Ishikawa (cell line): Measurements from ENCODE around the gene ZBTB2.

ENCODE experiments used
- CEBPB ChIP-seq: IDR thresholded peaks from 2 replicates; pipeline ENCODE4 v1.6.1; 2012
- CREB1 ChIP-seq: IDR thresholded peaks from 2 replicates; pipeline ENCODE4 v1.6.1; 2012; ENCODE audit warnings: low read depth
- EGR1 ChIP-seq: IDR thresholded peaks from 2 replicates; pipeline ENCODE4 v1.6.1; 2012
- EP300 ChIP-seq: IDR thresholded peaks from 2 replicates; pipeline ENCODE4 v1.6.1; 2012; ENCODE audit warnings: borderline replicate concordance
- FOXM1 ChIP-seq: IDR thresholded peaks from 2 replicates; pipeline ENCODE4 v1.6.1; 2012; ENCODE audit warnings: low read depth, borderline replicate concordance
- NFIC ChIP-seq: IDR thresholded peaks from 2 replicates; pipeline ENCODE4 v1.6.1; 2012
- RAD21 ChIP-seq: IDR thresholded peaks from 2 replicates; pipeline ENCODE4 v1.6.1; 2012; ENCODE audit warnings: low read depth
- TAF1 ChIP-seq: IDR thresholded peaks from 2 replicates; pipeline ENCODE4 v1.6.1; 2012; ENCODE audit warnings: low read depth, mild to moderate bottlenecking
- TCF12 ChIP-seq: IDR thresholded peaks from 2 replicates; pipeline ENCODE4 v1.6.1; 2012; ENCODE audit warnings: low read depth
- TEAD4 ChIP-seq: IDR thresholded peaks from 2 replicates; pipeline ENCODE4 v1.6.1; 2012
- YY1 ChIP-seq: IDR thresholded peaks from 2 replicates; pipeline ENCODE4 v1.6.1; 2012; ENCODE audit warnings: low read depth
- ZBTB7A ChIP-seq: IDR thresholded peaks from 2 replicates; pipeline ENCODE4 v1.6.1; 2012; ENCODE audit warnings: low read depth
- TF ChIP-seq, protein P1 (sequence below): IDR thresholded peaks from 2 replicates; pipeline ENCODE4 v1.6.1; 2012
- TF ChIP-seq, protein P2 (sequence below): IDR thresholded peaks from 2 replicates; pipeline ENCODE4 v1.6.1; 2012; ENCODE audit warnings: low read depth, mild to moderate bottlenecking
- TF ChIP-seq, protein P3 (sequence below): IDR thresholded peaks from 2 replicates; pipeline ENCODE4 v1.6.1; 2012

Gene ZBTB2

DNA sequence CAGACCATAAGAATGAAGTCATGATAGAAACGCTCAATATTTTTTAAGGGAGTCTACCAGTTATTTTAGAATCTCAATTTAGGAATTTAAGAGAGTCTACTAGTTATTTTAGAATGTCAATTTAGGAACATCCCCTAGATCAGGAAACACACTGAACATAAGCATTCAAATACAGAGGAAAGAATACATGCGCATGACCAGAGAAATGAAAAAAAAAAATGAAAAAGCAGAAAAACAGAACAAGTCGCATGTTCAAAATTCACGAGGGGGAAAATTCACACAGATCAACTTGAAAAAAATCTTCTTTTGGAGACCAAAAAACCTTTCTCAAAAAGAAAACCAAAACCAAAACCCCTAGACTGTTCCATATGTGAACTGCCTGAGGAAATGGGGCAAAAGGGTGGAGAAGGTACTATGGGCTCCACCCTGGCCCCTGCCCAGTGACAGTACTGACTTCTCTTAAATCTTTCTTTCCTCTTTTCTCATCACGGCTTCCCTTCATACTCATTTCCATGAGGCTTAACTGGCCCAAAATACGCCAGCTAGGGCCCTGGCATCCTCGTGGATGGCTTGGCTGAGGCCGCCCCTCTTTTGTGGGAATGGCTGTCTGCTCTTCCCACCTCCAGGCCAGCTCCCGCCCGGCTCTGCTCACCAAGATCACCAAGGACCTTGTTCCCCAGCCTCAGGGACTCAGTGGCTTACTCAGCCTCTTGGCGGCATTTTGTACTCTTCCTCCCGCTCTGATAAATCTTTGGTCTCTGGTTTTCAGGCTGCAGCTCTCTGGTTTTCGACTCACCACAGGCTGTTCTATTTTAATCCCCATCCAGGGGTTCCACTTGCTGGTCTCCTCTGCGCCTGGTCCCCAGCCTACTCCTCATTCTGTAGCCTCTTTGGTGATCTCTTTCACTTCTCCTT is 11.2 kb downstream of the ZBTB2 start:
- TF ChIP-seq TCF12 (no peak), ZBTB7A (no peak), CEBPB (no peak), NFIC (no peak), EGR1 (no peak), YY1 (no peak), RAD21 (no peak), TEAD4 (no peak), CREB1 (no peak), TAF1 (no peak), FOXM1 (no peak), EP300 (no peak)
- TF ChIP-seq, protein P1, sequence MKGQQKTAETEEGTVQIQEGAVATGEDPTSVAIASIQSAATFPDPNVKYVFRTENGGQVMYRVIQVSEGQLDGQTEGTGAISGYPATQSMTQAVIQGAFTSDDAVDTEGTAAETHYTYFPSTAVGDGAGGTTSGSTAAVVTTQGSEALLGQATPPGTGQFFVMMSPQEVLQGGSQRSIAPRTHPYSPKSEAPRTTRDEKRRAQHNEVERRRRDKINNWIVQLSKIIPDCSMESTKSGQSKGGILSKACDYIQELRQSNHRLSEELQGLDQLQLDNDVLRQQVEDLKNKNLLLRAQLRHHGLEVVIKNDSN: no peak
- TF ChIP-seq, protein P2, sequence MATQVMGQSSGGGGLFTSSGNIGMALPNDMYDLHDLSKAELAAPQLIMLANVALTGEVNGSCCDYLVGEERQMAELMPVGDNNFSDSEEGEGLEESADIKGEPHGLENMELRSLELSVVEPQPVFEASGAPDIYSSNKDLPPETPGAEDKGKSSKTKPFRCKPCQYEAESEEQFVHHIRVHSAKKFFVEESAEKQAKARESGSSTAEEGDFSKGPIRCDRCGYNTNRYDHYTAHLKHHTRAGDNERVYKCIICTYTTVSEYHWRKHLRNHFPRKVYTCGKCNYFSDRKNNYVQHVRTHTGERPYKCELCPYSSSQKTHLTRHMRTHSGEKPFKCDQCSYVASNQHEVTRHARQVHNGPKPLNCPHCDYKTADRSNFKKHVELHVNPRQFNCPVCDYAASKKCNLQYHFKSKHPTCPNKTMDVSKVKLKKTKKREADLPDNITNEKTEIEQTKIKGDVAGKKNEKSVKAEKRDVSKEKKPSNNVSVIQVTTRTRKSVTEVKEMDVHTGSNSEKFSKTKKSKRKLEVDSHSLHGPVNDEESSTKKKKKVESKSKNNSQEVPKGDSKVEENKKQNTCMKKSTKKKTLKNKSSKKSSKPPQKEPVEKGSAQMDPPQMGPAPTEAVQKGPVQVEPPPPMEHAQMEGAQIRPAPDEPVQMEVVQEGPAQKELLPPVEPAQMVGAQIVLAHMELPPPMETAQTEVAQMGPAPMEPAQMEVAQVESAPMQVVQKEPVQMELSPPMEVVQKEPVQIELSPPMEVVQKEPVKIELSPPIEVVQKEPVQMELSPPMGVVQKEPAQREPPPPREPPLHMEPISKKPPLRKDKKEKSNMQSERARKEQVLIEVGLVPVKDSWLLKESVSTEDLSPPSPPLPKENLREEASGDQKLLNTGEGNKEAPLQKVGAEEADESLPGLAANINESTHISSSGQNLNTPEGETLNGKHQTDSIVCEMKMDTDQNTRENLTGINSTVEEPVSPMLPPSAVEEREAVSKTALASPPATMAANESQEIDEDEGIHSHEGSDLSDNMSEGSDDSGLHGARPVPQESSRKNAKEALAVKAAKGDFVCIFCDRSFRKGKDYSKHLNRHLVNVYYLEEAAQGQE: no peak
- TF ChIP-seq, protein P3, sequence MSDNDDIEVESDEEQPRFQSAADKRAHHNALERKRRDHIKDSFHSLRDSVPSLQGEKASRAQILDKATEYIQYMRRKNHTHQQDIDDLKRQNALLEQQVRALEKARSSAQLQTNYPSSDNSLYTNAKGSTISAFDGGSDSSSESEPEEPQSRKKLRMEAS: no peak

DNA sequence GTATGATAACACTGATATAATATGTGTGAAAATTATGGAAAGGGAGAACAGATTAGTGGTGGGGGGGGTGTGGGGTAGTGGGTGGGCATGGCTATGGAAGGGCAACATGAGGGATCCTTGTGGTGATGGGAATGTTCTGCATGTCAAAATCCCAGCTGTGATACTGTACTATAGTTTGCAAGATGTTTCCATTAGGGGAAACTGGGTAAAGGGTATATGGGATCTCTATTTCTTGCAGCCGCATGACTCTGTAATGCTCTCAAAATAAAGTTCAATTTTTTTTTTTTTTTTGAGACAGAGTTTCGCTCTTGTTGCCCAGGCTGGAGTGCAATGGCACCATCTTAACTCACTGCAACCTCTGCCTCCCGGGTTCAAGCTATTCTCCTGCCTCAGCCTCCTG is 14.3 kb downstream of the ZBTB2 start:
- TF ChIP-seq ZBTB7A (no peak), RAD21 (no peak), EP300 (no peak)

DNA sequence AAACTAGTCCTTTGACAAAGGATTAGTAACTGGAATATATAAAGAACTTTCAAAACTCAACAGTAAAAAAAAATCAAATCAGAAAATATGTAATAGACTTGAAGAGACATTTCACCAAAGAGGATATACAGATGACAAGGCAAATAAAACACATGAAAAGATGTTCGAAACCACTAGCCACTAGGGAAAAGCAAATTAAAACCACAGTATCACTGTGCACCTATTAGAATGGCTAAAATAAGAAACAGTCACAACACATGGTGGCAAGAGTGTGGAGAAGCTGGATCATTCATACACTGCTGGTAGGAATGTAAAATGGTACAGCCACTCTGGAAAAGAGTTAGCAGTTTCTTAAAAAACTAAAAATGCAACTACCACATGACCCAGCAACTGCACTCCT is 14.9 kb downstream of the ZBTB2 start:
- TF ChIP-seq YY1 (no peak), RAD21 (no peak), EGR1 (no peak)

DNA sequence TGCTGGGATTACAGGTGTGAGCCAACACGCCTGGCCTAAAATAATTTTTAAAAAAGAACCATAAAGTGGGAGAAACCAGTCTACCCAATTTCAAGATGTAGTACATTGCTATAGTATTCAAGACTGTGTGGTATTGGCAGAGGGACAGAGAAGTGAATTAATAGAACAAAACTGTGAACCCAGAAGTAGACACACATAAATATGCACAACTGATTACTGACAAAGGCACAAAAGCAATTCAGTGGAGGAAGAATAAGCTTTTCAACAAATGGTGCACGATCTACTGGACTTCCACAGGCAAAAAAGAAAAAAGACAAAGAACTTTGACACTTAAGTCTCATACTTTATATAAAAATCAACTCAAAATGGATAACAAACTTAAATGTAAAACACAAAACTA is 15.5 kb downstream of the ZBTB2 start:
- TF ChIP-seq TAF1 (no peak), RAD21 (no peak), EP300 (no peak), YY1 (no peak), ZBTB7A (no peak), FOXM1 (no peak)
- TF ChIP-seq, protein P2: no peak

DNA sequence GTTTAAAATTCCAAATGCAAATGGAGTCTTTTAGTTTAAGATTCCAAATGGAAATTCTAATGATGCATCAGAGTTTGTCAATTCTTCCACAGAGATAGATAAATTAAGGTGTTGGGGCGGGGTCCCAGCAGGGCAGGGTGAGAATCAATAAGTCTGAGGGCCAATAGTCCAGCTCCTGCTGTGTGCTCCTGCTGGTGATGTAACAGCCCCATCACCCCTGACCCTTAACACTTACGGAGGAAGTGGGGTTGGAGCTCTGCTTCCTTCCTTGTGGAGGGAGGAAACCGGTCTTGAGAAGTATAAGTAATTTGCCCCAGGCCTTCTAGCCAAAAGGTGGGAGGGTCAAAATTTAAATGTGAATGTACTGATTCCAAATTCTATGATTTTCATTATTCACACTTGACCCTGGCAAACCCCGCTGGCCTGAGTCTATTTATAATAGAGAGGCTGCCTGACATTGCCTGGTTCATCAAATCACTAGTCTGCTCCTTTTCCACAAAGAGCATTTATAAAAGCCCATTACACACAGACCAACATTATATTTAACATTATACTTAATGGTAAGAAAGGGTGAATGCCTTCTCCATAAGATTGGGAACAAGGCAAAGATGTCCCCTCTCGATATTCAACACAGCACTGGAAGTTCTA is 17.2 kb downstream of the ZBTB2 start:
- TF ChIP-seq EP300 (no peak), TEAD4 (no peak), YY1 (no peak), TCF12 (no peak), RAD21 (no peak), NFIC (no peak), FOXM1 (no peak), ZBTB7A (no peak), CEBPB (no peak), TAF1 (no peak), EGR1 (no peak), CREB1 (no peak)
- TF ChIP-seq, protein P2: no peak
- TF ChIP-seq, protein P3: no peak
- TF ChIP-seq, protein P1: no peak
